Stimulated activated CD8-positive, alpha-beta memory T cell treated with anti-CD3 and anti-CD28 coated beads, Interleukin-12 subunit alpha, Interleukin-12 subunit beta, amount 100 ng/mL, for 1 hour (primary cell): ENCODE measurements around the gene SLC35F3.
A peak's percentile ranks its signal among the peaks of the same experiment; 100 is the strongest.
"Not testable (repeated sequence)": the region's sequence is repeated elsewhere in the genome, so short reads cannot be mapped to it uniquely, and the experiment has no call there.

Experiments
- DNase-seq: peaks from one replicate; pipeline ENCODE4 v3.0.0-alpha.2; 2020; ENCODE audit warnings: low read depth

The SLC35F3 gene

DNA sequence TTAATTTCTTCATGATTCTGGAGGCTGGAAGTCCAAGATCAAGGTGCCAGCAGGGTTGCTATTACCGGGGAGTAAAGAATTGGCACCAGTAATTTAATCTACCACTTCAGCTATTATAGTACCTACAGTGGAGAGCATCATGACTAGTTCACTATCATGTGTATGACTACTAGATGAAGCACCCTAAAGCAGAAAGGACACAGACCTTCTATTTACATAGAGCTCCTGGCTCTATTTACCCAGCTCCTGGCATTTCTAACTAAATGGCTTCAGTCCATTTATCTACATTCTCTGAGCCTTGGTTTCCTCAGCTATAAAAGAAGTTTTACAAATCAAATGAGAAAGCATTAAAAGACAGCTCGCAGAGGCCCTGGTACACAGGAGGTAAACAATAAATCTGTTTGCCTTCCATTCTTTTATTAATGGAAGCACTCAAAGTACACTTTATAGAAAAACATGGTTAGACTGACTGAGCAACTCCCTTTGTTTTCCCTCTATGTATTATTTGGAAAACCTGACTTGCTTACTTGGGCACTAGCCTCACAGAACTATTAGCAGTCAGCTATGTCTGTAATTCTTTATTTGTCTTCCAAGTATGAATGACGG lies 203.0 kb downstream of the SLC35F3 start:
- no peak for DNase-seq

DNA sequence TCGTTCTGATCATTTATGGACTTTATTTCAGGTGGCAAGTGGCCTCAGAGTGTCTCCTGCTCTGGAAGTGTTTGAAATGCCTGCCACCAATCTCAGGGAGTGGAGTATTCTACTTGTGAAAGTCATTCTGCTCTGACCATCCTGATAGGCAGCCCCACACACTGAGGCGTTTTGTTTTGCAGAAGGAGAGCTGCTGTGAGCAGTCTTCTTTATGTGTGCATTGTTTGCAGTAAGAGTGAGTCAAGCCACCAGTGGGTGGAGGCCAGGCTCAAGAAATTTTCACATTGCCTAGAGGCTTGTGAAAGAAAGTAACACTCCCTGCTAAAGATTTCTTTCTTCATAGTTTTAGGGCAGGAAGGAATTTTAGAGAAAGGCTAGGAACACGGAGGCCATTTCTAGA lies 204.4 kb downstream of the SLC35F3 start:
- no peak for DNase-seq

DNA sequence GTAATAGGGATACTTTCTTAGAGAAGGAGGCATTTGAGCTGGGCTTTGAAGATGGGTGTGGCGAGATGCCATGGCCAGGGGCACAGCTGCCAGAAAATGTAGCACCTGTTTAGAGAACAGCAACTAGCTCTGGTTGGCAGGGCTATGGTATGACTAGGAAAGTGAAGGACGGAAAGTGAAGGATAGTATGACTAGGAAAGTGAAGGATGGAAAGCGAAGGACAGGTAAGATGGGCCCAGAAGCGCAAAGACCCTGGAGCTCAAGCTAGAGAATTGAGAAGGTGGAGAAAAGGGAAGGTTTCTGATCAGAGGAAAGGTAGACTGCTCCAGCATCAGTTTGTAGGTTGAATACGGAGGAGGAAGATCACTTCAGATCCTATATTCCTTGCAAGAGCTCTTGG lies 205.4 kb downstream of the SLC35F3 start:
- no peak for DNase-seq

DNA sequence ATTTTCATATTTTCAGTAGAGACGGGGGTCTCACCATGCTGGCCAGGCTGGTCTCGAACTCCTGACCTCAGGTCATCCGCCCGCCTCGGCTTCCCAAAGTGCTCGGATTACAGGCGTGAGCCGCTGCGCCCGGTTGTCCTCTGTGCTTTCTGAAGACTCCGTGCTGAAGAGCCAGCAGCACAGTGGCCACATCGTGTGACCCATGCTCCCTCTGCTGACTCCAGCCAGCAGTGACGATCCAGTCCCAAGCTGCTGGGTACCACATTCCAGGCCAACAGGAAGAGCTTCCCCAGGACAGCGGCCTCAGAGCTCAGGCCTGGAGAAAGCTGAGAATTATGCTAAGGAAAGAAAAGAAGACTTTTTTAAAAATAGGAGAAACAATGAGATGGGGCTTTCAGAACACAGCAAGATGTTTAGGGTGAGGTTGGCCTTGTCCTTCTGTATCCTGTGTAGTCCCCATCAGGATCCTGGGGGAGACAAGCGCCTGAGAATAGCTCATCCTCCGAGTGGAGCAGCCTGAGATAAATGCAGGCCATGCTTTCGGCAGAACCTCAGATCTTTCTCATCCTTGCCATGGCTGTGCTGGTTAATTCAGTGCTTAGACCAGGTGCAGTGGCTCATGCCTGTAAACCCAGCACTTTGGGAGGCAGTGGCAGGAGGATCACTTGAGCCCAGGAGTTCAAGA lies 207.1 kb downstream of the SLC35F3 start:
- no peak for DNase-seq

DNA sequence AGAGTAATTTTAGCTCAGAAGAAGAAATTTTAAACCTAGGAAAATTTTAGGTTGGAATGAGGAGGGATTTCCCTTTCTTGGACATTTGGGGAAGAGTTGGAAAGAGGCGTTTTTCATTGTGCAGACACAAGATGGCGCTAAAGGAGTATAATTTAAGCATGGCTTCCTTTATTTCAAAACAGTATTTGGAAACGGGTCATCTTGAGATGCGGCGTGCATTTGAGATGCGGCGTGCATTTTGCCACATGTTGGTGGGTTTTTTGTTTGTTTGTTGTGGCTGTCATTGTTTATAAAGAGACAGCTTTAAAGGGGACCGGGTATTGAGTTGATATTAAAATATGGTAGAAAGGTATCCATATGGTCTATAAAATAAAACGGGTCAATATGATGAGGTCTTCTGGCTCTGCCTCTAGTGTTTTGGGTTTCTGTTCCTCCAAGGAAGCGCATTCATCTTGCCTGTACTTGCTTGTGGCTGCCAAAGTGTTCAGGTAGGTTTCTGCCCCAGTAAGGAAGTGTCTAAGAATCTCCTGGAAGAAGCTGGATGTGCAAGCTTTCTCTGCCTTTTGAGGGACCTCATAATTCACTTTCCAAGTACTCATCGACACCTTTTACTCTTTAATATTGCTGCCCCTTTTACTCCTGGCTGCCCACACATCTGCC lies 210.3 kb downstream of the SLC35F3 start:
- peak; percentile 5 for DNase-seq

DNA sequence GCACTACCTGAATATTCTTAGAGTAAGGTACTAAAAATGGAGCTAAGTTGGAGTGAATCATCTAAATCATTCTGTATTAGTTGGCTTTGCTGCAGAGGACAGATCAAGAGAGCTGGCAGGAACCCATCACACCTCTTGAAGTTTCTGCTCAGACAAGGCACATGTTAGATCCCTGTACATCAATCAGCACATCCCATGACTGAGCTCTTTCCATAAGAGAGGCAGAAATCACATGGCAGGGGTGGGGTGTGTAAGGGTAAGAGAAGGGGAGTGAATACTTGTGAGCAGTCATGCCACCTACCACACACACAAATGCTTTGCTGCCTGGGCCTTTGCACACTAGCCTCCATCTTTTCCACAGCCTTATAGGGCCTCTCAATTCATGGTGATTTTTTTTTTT lies 214.4 kb downstream of the SLC35F3 start:
- no peak for DNase-seq

DNA sequence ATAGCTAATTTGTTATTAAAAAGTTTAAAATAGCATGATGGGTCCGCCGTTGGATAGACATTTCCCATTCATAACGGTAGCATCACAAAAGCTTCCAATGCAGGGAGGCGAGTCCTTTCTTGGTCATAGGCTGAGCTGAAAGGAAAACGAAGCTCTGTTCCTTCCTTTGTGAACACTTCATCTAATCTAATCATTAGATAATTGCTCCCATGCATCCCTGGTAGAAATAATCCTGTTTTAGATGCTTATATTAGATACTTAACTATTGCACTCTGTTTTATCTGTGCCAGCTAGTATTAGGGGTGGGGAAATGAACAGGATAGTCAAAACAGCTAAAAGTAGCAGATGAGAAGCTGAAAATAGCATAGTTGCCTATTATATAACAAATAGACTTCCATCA lies 215.0 kb downstream of the SLC35F3 start:
- DNase-seq, result no peak

DNA sequence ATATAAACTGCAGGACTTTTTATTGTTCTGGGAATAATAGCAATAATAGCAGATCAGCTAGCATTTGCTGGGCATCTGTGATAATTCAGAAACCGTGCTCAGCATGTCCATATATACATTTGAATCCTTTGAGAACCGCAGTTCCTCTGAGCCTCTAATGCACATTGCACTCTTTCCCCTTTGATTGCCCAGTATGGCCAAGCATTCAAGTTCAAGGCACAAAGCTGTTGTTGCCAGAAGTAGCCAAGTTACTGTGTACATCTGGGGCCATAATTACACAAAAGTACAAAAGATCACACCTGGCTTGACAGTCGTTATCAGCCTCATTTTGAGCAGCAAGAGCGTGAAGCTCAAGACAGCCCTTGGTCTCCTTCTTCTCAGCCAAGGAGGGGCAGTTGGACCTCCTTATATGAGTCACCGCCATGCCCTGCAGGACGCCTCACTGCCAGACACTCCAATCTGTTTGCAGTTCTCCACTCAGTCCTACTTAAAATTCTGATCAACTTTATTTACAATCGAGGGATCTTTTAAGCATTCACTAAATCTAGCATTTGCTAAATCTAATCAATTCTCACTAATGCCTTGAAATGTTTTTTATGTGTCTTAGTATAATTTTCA lies 216.0 kb downstream of the SLC35F3 start:
- no peak for DNase-seq

DNA sequence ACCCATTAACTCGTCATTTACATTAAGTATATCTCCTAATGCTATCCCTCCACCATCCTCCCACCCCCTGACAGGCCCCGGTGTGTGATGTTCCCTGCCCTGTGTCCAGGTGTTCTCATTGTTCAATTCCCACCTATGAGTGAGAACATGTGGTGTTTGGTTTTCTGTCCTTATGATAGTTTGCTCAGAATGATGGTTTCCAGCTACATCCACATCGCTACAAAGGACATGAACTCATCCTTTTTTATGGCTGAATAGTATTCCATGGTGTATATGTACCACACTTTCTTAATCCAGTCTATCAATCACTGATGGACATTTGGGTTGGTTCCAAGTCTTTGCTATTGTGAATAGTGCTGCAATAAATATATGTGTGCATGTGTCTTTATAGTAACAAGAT lies 217.2 kb downstream of the SLC35F3 start:
- not testable (repeated sequence) for DNase-seq

DNA sequence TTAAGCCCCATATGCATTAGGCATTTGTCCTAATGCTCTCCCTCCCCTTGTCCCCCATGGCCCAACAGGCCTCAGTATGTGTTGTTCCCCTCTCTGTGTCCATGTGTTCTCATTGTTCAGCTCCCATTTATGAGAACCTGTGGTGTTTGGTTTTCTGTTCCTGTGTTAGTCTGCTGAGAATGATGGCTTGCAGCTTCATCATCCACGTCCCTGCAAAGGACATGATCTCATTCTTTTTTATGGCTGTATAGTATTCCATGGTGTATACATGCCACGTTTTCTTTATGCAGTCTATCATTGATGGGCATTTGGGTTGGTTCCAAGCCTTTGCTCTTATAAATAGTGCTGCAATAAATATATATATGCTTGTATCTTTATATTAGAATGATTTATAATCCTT lies 218.1 kb downstream of the SLC35F3 start:
- DNase-seq, result not testable (repeated sequence)

DNA sequence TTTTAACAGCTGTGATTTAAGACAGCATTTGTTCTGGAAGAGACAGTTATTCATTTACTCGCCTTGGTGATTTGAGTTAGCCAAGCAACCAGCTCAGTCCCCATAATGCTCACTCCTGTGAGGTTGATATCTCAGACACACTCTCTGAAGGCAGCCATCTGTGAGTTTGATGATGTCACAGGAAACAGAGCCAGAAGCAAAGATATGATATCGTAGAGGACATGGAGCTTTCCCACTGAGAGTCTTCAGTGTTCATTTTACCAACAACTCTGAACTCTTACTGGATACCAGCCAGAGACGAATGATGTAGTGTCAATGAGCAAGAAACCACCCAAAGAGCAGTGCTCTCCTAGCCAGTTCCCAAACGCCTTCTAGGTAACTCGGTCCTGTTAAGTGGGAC lies 219.4 kb downstream of the SLC35F3 start:
- DNase-seq, result no peak

DNA sequence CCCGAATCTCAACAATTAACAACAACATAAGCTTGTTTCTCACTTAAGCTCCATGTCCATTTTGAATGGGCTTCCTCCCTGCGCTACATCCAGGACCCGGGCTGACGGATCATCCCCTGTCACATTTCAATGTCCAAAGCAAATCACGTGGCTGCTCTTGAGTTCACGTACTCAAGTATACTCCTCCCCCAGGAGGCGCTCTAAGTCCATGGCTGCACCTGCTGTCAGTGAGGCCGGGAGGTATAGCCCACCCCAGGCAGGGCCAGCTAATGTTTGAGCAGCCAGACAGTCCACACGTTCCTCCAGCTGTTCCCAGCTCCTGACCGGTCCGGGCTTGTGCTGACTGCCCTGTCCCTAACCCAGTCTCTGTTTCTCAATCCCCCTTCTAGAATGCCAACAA lies 220.8 kb downstream of the SLC35F3 start:
- no peak for DNase-seq

DNA sequence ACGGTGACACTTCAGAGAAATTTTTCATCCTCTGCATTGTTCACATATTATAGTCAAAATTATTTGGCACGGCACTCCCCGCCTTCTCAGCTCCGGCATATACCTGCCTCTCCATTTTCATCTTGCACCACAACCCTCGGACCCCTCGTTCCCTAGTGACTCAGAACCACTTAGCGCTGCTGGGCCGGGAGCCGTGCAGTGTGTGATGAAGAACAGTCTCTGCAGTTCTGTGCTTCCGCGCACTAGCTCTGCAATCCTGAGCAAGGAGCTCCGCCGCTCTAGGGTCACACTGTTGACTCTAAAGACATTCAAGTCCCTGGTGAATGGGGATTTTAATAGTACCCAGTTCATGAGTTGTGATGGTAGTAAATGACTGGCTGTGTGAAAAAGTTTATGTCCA lies 221.2 kb downstream of the SLC35F3 start:
- no peak for DNase-seq

DNA sequence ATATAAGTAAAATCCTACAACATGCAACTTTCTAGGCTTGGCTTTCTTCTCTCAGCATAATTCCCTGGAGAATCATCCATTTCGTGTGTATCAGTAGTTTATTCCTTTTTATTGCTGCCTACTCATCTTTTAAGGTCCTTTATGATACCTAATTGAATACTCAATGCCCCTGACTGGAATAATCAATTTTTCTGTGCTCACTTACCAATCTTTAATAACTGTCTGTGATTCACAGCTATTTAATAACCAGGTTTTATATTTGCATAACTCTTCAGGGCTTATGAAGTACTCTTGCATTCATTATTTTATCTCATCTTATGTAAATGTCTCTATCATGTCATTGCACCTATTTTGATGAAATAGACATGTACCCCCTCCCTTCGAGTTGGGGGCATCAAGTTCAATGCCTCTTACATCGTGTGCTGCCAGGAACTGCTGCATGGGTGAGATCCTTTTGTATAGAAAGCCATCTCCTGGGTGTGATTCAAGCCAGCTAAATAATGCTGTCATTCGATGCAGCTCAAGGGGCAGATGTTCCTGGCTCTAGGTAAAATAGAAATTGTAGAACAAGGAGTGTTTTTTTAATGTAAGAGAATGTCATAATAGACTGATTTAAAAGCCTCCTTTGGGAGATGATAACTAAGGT lies 222.7 kb downstream of the SLC35F3 start:
- DNase-seq, result no peak

DNA sequence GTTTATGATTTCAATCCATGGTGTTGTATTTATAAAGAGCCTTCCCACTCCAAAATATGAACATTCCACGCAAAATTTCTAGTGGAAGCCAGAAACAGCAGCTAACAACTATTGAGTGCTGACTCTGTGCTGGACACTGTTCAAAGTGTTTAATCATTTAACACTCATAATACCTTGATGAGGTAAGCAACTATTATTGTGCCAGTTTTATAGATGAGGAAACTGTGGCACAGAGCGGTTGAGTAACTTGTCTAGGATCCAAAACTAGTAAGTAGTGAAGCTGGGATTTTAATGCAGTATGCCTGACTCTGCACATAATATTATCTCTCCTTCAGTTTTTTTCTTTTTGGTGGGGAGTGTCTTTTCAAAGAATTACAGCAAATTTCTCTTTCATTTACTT lies 228.3 kb downstream of the SLC35F3 start:
- no peak for DNase-seq

DNA sequence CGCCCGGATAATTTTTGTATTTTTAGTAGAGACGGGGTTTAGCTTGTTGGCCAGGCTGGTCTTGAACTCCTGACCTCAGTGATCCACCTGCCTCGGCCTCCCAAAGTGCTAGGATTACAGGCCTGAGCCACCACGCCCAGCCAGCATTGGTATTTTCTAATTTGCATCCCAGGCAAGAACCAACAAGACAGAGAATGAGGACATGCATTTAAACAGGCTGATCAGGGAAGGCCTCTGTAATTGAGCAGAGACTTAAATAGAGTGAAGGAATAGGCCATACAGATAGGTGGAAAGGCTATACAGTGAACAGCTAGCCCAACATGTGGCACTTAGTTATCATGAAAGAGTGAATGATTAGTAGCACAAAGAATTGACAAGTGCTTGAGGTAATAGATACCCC lies 230.4 kb downstream of the SLC35F3 start:
- DNase-seq, result no peak

DNA sequence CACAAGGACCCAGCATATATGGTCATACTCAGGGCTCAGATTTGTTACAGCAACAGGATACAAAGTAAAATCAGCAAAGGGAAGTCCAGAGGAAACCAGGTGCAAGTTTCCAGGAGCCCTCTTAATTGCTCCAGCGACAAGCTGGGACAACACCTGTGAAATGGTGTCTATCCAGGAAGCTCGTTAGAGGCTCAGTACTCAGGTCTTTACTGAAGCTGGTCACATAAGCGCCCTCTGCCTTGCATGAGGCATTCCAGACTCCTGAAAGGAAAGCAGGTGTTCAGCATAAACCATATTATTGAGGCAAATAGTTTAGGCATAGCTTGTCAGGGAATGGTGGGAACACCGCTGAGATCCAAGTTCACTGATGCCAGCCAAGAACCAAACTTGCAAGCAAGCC lies 231.0 kb downstream of the SLC35F3 start:
- DNase-seq, result no peak

DNA sequence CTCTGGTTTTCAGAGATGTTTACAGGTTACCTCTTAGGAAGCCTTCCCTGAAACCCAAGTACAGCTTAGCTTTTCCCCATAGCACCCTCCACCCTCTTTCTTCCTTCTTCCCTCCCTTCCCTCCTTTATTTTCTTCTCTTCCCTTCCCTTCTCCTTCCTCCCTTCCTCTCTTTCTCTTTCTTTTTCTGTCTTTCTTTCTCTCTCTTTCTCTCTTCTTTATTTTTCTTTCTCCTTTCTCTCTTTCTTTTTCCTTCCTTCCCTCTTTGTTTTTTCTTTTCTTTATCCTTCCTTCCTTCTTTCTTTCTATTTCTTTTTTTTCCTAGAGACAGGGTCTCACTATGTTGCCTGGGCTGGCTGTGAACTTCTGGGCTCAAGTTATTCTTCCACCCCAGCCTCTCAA lies 231.6 kb downstream of the SLC35F3 start:
- no peak for DNase-seq

DNA sequence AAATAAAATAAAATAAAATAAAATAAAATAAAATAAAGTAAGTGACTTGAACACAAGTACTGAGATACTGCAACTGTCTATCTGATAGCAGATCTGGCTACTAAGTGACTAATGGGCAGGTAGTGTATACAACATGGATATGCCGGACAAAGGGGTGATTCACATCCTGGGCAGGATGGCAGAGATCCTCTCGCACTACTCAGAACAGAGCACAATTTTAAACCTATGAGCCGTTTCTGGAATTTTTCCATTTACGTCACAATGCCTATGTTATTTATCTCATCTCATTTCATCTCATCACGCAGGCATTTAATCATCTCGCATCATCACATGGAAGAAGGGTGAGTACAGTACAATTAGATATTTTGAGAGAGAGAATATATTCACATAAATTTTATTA lies 235.5 kb downstream of the SLC35F3 start:
- no peak for DNase-seq

DNA sequence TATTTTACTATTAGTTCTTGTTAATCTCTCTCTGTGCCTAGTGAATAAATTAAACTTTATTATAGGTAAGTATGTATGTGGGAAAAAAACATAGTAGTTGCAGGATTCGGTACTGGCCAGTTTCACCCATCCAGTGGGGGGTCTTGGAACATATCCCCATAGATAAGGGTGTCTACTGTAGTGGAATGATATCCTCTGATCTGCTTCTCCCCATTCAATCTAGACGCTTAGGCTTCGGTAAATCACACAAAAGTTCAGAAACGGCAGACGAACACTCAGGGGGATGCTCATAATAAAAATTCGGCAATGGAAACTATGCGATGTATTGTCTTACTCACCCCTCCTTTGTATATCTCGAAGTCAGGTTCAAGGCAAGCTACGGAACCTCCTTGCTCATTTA lies 235.9 kb downstream of the SLC35F3 start:
- DNase-seq, result no peak

DNA sequence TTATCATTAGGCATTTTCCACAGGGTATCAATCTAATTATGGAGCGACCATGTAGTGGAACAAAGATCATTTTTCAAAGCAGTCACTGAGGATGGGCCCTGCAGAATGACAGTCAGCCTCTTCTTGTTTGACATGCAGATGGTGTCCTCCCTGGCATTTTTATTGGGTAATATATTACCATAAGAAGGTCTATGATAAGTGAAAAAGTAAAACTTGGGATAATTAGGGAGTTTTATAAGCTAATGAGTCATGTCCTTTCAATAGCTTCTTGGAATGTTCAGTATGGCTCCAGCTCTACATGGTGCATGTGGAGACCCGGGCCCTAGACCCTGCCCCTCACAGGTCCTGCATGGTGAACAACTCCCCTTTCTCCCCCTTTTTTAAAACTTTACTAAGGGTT lies 236.5 kb downstream of the SLC35F3 start:
- no peak for DNase-seq

DNA sequence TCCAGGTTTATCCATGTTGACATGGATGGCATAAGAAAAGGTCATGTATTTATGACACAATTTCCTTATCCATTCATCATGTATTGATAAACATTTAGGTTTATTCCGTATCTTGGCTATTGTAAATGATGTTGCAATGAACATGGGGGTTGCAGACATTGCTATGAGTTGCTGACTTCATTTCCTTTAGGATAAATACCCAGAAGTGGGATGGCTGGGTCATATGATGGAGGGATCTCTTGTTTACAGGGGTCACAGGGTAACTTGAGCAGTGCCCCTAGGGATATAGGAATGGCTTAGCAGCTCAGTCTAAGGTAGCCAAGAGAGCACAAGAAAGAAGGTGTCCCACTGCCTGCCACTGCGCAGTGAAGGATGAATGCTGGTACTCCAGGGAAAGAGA lies 239.2 kb downstream of the SLC35F3 start:
- DNase-seq, result no peak

DNA sequence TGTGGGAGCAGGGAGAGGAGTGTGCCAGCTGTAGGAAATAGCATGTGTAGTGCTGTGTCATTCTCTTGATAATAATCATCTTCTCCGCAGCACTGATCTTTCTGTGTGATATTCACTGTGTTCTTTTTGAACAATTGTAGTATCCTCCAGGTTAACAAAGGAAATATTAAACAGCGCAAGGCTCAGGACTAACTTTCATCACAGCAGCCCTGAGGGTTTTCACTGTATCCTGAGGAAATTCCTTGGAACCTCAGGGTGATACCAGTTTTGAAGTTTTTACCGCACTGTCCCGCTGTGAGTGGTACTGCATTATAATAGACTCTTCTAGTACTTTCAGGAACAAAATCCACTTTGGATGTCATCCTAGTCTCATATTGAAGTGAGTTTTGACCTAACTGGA lies 240.4 kb downstream of the SLC35F3 start:
- no peak for DNase-seq
